Spleen (tissue), 11 donors: ENCODE data around the gene GIGYF2. TPM values are rescaled to one million over a fixed set of nuclear protein-coding genes. Genes with fewer than 3 reads are reported as not detected.

Experiments
- DNase-seq: peaks from one replicate; pipeline ENCODE4 v3.0.0-alpha.2; 2020
- H3K27ac ChIP-seq, 8 donors: fragments of 200-600 bp; sonication (generic) in 7 of 8; 1 replicate in 4 of 8; 2 replicates in 4 of 8; pipeline versions ENCODE4 v1.5.0 to v1.8.0; 2016 to 2021; ENCODE audit warnings: inconsistent platforms in 4 of 8, mild to moderate bottlenecking in 4 of 8, moderate library complexity in 1 of 8
- H3K27me3 ChIP-seq, 7 donors: fragments of 200-600 bp; sonication (generic) in 6 of 7; replicated peaks in 1 of 7; 1 replicate in 4 of 7; 2 replicates in 3 of 7; pipeline versions ENCODE4 v1.5.0 to v1.8.0; 2016 to 2021; ENCODE audit warnings: inconsistent platforms in 3 of 7, mild to moderate bottlenecking in 1 of 7
- H3K36me3 ChIP-seq, 6 donors: fragments of 200-600 bp; sonication (generic) in 5 of 6; 1 replicate in 4 of 6; 2 replicates in 2 of 6; pipeline versions ENCODE4 v1.5.0 to v1.8.0; 2016 to 2021; ENCODE audit warnings: inconsistent platforms in 2 of 6
- H3K4me1 ChIP-seq, 6 donors: fragments of 200-600 bp; sonication (generic) in 5 of 6; 1 replicate in 3 of 6; 2 replicates in 3 of 6; pipeline versions ENCODE4 v1.5.0 to v1.8.0; 2016 to 2021; ENCODE audit warnings: inconsistent platforms in 3 of 6
- H3K4me3 ChIP-seq, 8 donors: fragments of 200-600 bp; sonication (generic) in 7 of 8; 1 replicate in 4 of 8; 2 replicates in 4 of 8; pipeline versions ENCODE4 v1.5.0 to v1.8.0; 2016 to 2021; ENCODE audit warnings: inconsistent platforms in 4 of 8, mild to moderate bottlenecking in 4 of 8, moderate library complexity in 2 of 8
- H3K9me3 ChIP-seq, 8 donors: fragments of 200-600 bp; sonication (generic) in 7 of 8; 1 replicate in 4 of 8; 2 replicates in 4 of 8; pipeline versions ENCODE4 v1.5.0 to v1.8.0; 2016 to 2021; ENCODE audit warnings: inconsistent platforms in 4 of 8
- POLR2A ChIP-seq, 3 donors: fragments of 450-650 bp; IDR thresholded peaks; one replicate each; pipeline ENCODE4 v1.5.1; 2017; ENCODE audit warnings: antibody characterized with exemption in 3 of 3, mild to moderate bottlenecking in 1 of 3
- POLR2AphosphoS5 ChIP-seq, 3 donors: sonication (generic); formaldehyde crosslinking; IDR thresholded peaks; one replicate each; pipeline ENCODE4 v1.5.1; 2017; ENCODE audit warnings: antibody characterized with exemption in 3 of 3
- WGBS, 5 donors: extraction: QIAGEN DNeasy Blood & Tissue Kit in 3 of 5; methylation state at CpG; one replicate each; pipeline versions ENCODE4 v1.1.5 to v1.1.7; 2013 to 2018; 5-methylcytosine and 5-hydroxymethylcytosine counted together
- intact Hi-C: fragments of 100-400 bp; cut with DNase I; formaldehyde crosslinking; loops from one replicate; pipeline ENCODE4 v1.15.0; 2023; ENCODE audit warnings: low total_unique reads
- polyA plus RNA-seq, 3 donors: library from polyadenylated mRNA; stranded (reverse); fragments of 200-250 nt; gene quantifications; one replicate each; pipeline ENCODE4 v1.2.1, GENCODE V29; 2013
- total RNA-seq, 7 donors: library from RNA; depleted of rRNA in 3 of 7; stranded (reverse); fragments of >200 nt in 3 of 7; fragmentation: NEBNext Ultra II Directional in 4 of 7; extraction: Animal tissue kit (Norgen Biotek cat#: 25700) in 4 of 7; gene quantifications; one replicate each; pipeline versions ENCODE4 v1.1.0 to v1.2.1, GENCODE V29; 2016 to 2021
- TF ChIP-seq, protein P1 (sequence below), 11 experiments: fragments of 200-600 bp in 7 of 11; fragments of 450-650 bp in 4 of 11; sonication (generic) in 4 of 11; IDR thresholded peaks in 8 of 11; conservative IDR thresholded peaks in 3 of 11; 1 replicate in 7 of 11; 2 replicates in 4 of 11; pipeline versions ENCODE4 v1.4.0 to v1.8.0; 2016 to 2021; ENCODE audit warnings: antibody characterized with exemption in 11 of 11, inconsistent platforms in 4 of 11, mild to moderate bottlenecking in 1 of 11
- donor health status: healthy with polysubstance abuse.
- donor health status: DM: no; HTN: no; CAD: no; lungs with moderate emphysema.
- donor health status: DM: no; HTN: no; CAD: no.
- donor health status: Bipolar disorder and iron deficiency.
- donor health status: healthy.
- donor health status: DM: no; HTN: no; CAD: no.
- donor health status: DM: yes; HTN: yes; CAD: no.

Gene GIGYF2
- total and polyA plus RNA-seq, 10 donors, result 7.3 to 116 (median 97.2) TPM

DNA sequence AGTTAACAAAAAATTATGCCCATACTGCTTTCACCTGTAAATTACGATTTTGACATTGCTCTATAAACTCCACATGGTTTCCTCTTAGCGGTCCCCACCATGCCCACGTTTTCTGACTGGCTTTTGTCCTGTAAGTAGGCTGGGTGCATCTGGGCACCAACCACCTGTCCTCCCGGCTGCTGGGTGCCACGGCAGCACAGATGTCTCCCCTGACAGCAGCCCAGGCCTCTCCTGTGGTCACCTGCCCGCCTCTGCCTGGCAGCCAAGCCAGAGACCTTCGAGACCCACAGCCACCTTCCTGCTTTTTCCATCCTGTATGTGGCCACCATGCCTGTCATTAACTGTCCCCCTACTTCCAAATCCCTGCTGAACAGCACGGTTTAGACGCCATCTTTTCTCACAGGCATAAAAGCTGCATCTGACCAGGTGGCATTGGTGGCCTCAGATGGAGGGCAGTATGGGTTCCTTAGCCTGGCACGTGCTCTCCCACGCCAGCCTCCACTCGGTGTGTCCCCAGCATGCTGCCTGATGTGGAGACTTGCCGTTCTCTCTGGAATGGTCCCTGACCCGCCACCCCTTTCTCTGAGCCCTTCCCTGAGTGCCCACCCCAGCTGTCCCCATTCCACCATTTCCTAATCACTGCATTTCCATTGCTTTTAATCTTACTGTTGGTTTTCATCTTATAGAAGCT lies 191.9 kb downstream of the GIGYF2 start:
- intact Hi-C loops, result no loop called here
- Histone ChIP-seq H3K36me3 (no peaks in the 10 kb centered on the region), H3K9me3 (no peaks in the 10 kb centered on the region), H3K27me3 (peaks cover 0 to 50% (median 0%) of the 10 kb centered on the region in 7 donors), H3K27ac (no peak overlapping the region), H3K4me3 (no peak overlapping the region), H3K4me1 (peaks cover 0 to 12% (median 4%) of the 10 kb centered on the region in 6 donors)
- TF ChIP-seq POLR2A (IDR thresholded peaks at IDR 0.05) (no peak), POLR2AphosphoS5 (IDR thresholded peaks at IDR 0.05) (no peak)
- TF ChIP-seq, protein P1, sequence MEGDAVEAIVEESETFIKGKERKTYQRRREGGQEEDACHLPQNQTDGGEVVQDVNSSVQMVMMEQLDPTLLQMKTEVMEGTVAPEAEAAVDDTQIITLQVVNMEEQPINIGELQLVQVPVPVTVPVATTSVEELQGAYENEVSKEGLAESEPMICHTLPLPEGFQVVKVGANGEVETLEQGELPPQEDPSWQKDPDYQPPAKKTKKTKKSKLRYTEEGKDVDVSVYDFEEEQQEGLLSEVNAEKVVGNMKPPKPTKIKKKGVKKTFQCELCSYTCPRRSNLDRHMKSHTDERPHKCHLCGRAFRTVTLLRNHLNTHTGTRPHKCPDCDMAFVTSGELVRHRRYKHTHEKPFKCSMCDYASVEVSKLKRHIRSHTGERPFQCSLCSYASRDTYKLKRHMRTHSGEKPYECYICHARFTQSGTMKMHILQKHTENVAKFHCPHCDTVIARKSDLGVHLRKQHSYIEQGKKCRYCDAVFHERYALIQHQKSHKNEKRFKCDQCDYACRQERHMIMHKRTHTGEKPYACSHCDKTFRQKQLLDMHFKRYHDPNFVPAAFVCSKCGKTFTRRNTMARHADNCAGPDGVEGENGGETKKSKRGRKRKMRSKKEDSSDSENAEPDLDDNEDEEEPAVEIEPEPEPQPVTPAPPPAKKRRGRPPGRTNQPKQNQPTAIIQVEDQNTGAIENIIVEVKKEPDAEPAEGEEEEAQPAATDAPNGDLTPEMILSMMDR (IDR thresholded peaks at IDR 0.05 in 8 of 11, conservative IDR thresholded peaks at IDR 0.05 in 3 of 11), result no peak
- peak; percentile 58 for DNase-seq
- 81 to 84% (median 82%) methylated on average over 14 of the region's 14 CpGs for WGBS, 5 donors

DNA sequence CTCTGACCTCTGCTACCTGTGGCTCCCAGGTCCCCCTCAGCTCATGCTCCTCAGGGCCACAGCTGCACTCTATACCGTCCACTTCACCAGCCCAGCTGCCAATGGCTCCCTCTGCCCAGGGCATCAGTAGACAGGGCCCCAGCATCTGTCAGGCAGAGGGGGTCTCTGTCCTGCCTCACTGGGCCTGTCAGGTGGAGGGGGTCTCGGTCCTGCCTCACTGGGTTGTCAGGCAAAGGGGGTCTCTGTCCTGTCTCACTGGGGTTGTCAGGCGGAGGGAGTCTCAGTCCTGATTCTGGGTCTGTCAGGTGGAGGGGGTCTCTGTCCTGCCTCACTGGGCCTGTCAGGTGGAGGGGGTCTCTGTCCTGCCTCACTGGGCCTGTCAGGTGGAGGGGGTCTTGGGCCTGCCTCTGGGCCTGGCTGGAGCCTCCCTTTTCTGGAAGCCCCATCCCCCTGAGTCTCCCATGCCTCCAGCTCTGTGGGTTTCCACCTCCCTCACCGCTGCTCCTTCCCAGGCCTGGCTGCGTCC lies 192.8 kb downstream of the GIGYF2 start:
- WGBS, 5 donors, result 84 to 93% (median 88%) methylated on average over 3 to 5 of the region's 5 CpGs
- Histone ChIP-seq H3K36me3 (no peaks in the 10 kb centered on the region), H3K27me3 (peaks cover 0 to 47% (median 0%) of the 10 kb centered on the region in 7 donors), H3K9me3 (no peaks in the 10 kb centered on the region), H3K4me1 (peaks cover 0 to 12% (median 4%) of the 10 kb centered on the region in 6 donors), H3K4me3 (no peak overlapping the region), H3K27ac (no peak overlapping the region)
- TF ChIP-seq, protein P1 (IDR thresholded peaks at IDR 0.05 in 8 of 11, conservative IDR thresholded peaks at IDR 0.05 in 3 of 11), result no peak
- no peak for TF ChIP-seq POLR2AphosphoS5 (IDR thresholded peaks at IDR 0.05)
- TF ChIP-seq POLR2A (IDR thresholded peaks at IDR 0.05), result no peak
- no peak for DNase-seq
- intact Hi-C loops, result no loop called here

DNA sequence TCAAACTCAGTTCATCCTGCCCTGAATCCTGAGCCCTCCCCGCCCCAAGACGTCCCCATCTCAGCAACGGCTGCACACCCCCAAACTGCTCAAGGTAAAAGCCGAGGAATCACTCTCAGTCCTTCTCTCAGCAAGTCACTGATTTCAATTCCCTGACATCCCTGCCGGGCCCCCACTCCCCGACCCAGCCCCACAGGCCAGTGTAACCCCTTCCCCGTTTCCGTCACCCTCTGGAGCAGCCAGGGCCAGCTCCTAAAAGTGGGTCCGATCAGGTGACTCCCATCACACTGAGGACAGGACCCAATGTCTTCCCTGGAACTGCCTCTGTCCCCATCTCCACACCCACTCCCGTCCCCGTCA lies 193.4 kb downstream of the GIGYF2 start:
- DNase-seq, result no peak
- TF ChIP-seq POLR2A (IDR thresholded peaks at IDR 0.05) (no peak), POLR2AphosphoS5 (IDR thresholded peaks at IDR 0.05) (no peak)
- TF ChIP-seq, protein P1 (IDR thresholded peaks at IDR 0.05 in 8 of 11, conservative IDR thresholded peaks at IDR 0.05 in 3 of 11), result no peak
- Histone ChIP-seq H3K9me3 (no peaks in the 10 kb centered on the region), H3K27me3 (peaks cover 0 to 44% (median 0%) of the 10 kb centered on the region in 7 donors), H3K4me3 (peak overlapping the region in 1 of 8 donors; percentile 11), H3K4me1 (peaks cover 0 to 12% (median 4%) of the 10 kb centered on the region in 6 donors), H3K27ac (no peak overlapping the region), H3K36me3 (no peaks in the 10 kb centered on the region)
- 74 to 88% (median 84%) methylated on average over 11 of the region's 11 CpGs for WGBS, 5 donors
- intact Hi-C loops, result no loop called here

DNA sequence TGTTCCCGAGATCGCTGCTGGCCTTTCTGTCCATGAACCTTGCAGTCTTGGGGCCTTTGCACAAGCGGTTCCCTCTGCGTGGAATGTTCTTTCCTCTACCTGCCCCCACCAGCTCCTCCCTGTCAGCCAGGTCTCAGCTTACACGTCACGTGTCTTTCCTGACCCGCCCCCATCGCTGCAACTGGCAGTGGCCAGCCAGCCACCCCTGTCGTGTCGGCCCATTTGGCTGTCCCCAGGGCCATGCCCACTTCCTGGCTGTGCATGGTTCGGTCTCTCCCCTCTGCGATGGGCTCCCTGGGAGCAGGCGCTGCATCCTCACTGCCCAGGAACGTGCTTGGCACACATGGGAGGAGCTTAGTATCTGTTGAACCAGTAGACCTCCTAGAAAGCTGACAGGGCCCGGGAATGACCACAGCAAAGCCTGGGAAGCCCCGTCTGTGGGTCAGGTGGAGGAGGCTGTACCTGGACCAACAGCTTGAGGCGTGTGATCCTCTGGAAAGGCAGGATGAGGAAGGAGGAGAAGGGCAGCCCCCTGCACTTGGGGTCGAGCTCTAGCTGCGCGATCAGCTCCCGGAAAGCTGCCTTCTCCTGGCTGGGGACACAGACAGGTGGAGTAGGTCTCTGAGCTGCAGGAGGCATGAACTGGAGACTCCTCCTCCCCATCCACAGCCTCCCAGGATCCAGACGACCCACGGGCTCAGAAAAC lies 193.9 kb downstream of the GIGYF2 start:
- no peaks in the 10 kb centered on the region for H3K9me3 ChIP-seq
- peak; percentile 72 for DNase-seq
- H3K36me3 ChIP-seq, result no peaks in the 10 kb centered on the region
- no peak overlapping the region for H3K27ac ChIP-seq
- H3K4me1 ChIP-seq, result peaks cover 0 to 12% (median 4%) of the 10 kb centered on the region in 6 donors
- intact Hi-C loops, result no loop called here
- WGBS, 5 donors, result 35 to 44% (median 42%) methylated on average over 22 to 23 of the region's 23 CpGs
- peak overlapping the region in 2 of 8 donors; percentile 11 to 15 for H3K4me3 ChIP-seq
- TF ChIP-seq, protein P1 (IDR thresholded peaks at IDR 0.05 in 8 of 11, conservative IDR thresholded peaks at IDR 0.05 in 3 of 11), result no peak
- TF ChIP-seq POLR2A (IDR thresholded peaks at IDR 0.05), result no peak
- peak in 1 of 3 donors; percentile 41 for TF ChIP-seq POLR2AphosphoS5 (IDR thresholded peaks at IDR 0.05)
- H3K27me3 ChIP-seq, result peaks cover 0 to 44% (median 0%) of the 10 kb centered on the region in 7 donors
